CD4-positive, alpha-beta T cell treated with Interleukin-4 for 1 hour (primary cell): Measurements from ENCODE around the gene CHAC2.
"Not testable (repeated sequence)": the region's sequence is repeated elsewhere in the genome, so short reads cannot be mapped to it uniquely, and the experiment has no call there.

ENCODE experiments used
- DNase-seq, 2 donors: peaks; one replicate each; pipeline ENCODE4 v3.0.0-alpha.2; 2020 to 2022

The CHAC2 gene

DNA sequence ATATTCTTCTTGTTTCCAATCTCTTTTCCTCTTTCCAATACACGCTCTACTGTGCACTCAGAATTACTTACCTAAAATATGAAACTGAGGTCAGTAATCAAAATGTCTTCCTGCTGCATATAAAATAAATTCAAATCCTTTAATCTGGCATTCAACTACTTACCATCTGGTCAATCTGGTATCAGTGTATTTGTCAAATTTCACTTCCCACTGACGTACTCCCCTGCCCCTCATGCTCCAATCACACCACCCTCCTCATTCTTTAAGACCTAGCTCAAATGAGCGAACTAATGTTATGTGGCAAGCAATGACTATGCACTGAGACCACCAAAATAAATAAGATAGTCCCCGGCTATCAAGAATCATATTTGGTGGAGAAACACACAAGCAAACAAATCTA lies 12.5 kb downstream of the CHAC2 start:
- no peak for DNase-seq

DNA sequence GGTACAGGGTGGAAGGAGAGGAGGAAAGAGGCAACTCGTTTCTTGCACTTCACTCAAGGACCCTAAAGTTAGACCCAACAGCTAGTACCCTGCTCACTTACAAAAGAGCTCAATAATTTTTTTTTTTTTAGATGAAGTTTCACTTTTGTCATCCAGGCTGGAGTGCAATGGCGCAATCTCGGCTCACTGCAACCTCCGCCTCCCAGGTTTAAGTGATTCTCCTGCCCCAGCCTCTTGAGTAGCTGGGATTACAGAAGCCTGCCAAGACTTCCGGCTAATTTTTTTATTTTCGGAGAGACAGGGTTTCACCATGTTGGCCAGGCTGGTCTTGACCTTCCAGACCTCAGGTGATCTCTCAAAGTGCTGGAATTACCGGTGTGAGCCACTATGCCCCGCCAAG lies 15.1 kb downstream of the CHAC2 start:
- DNase-seq: no peak

GRCh38 chr2:53784436-53784835 lies 16.8 kb downstream of the CHAC2 start:
- no peak for DNase-seq

DNA sequence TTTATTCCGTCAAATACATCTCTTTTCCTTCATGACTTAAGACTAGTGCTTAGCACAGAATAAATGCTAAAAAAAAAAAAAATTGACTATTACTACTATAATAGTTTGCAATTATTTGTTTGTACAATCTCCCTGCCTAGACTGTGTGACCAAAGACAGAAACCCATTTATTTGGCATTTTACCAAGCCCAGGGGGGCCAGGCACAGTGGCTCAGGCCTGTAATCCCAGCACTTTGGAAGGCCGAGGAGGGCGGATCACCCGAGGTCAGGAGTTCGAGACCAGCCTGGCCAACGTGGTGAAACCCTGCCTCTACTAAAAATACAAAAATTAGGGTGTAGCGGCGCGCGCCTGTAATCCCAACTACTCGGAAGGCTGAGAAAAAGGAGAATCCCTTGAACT lies 17.8 kb downstream of the CHAC2 start:
- no peak for DNase-seq

GRCh38 chr2:53786352-53786704 lies 18.7 kb downstream of the CHAC2 start:
- peak; percentile 18 to 44 for DNase-seq

DNA sequence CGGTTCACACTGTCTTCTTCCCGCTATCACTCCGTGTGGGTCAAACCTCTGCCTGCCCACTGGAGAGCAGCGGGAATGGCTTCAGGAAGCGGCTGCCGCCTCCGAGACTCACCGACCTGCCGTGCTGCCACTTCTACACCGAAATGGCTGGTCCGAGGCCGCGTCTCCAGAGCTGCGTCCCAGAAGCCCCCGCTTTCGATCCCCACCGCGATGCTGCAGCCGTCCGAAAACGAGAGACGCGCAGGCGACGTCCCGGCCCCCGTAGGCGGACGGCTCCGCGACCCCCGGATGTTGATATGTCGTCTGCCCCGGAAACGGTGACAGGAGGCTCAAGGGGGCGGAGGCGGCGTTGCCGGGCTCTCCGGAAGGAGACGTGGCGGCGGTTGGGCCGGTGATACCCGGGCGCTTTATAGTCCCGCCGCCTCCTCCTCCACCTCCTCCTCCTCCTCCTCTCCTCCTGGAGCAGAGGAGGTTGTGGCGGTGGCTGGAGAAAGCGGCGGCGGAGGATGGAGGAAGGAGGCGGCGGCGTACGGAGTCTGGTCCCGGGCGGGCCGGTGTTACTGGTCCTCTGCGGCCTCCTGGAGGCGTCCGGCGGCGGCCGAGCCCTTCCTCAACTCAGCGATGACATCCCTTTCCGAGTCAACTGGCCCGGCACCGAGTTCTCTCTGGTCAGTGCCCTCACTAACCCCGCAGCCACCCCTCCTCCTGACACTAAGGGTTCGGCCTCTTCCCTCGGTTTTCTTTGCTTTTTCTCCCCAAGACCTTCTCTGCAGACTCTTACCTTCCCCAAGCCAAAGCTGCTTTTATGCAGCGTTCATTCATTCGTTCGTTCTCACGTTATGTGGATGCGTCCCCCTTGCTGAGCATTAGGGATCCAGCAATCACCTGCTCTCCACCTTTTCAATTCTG lies 19.4 kb downstream of the CHAC2 start, which contains the start of the genes ASB3 and ERLEC1:
Gene ASB3 (minus strand): TSS at position 249 of the 909 bp plus-strand sequence. CDS start 21,381 bp downstream, outside the sequence.
Gene ERLEC1 (plus strand): TSS at position 340 of the 909 bp plus-strand sequence. CDS start 167 bp downstream, at position 507.
- DNase-seq: peak; percentile 89 to 90

- no peak for DNase-seq
Measured at GRCh38 chr2:53787614-53788289, 20.1 kb downstream of the CHAC2 start.

- no peak for DNase-seq
Measured at GRCh38 chr2:53793261-53793660, 25.7 kb downstream of the CHAC2 start.

DNA sequence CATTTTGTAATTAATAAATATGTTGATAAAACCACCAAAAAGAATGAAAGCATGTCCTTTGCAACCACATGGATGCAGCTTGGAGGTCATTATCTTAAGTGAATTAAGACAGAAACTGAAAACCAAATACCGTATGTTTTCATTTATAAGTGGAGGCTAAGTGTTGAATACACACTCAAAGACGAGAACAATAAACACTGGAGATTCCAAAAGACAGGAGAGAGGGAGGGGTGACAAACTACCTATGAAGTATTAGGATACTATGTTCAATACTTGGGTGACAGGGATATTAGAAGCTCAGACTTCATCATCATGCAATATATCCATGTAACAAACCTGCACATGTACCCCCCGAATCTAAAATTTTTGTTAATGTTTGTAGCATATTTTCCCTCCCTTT lies 26.2 kb downstream of the CHAC2 start:
- DNase-seq: no peak

DNA sequence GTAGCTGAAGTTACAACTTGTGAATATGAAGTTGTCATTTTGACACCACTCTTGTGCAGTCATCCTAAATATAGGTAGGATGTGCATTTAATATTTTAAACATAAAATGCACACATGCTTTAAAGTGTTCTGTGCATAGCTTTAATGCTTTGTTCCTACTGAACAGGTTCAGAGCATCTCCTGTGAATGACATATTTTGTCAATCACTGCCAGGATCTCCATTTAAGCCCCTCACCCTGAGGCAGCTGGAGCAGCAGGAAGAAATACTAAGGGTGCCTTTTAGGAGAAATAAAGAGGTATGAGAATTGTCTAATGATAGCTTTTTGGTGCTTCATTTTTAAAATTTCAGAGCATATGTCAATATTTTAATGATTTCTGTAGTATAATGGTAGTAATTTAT lies 33.9 kb downstream of the CHAC2 start:
- DNase-seq: no peak

DNA sequence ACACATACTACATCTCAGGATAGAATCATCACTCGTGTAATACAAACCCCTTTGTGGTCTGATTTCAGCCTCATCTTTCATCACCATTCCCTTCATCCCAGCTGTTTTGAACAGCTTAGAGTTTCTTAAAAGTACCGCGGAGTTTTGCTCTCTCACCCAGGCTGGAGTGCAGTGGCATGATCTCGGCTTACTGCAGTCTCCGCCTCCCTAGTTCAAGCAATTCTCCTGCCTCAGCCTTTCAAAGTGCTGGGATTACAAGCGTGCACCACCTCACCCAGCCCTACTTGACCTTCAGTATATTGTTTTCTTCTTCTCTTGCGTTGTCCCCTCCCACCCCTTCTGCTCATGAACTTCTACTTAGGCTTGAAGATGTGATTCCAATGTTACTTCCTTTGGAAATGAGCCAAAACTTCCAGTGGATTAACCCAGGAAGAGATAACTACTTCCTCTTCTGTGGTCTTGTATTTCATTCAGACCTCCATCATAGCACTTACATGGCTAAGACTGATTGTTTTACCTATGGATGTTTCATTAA lies 35.1 kb downstream of the CHAC2 start:
- DNase-seq: no peak

DNA sequence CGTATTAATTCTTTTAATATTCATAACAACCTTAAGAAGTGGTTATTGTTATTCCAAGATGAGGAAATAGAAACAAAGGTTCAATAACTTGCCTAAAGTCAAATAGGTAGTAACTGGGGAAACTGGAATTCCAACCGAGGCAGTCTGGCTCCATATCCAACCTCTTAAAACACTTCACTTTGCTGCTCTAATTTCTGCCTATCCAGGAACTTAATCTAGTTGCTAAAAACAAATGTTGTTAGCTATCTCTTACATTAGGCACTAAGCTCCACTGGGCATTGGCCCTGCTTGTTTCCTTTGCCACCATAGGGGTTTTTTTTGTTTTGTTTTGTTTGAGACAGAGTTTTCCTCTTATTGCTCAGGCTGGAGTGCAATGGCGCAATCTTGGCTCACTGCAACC lies 44.0 kb downstream of the CHAC2 start:
- DNase-seq: no peak

- DNase-seq: no peak
Measured at GRCh38 chr2:53813151-53813550, 45.5 kb downstream of the CHAC2 start.

GRCh38 chr2:53818854-53819435 lies 51.3 kb downstream of the CHAC2 start:
- DNase-seq: no peak

DNA sequence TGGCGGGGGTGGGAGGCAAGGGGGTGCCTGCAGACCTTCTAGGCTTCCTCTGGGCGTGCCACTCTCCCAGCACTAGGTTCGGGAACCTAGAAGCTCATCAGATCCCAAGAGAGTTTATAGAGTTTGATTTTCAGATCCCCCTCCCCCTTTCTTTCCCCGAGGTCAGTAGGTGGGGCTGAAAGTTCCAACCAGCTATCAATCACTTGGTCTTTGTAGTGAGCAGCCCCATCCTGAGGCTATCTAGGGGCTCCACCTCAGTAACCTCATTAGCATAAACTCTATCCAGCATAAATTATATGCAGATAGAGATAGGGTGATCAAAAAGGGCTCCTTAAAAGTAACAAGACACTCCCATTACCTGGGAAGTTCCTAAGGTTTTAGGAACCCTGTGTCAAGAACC lies 52.0 kb downstream of the CHAC2 start:
- DNase-seq: no peak

- no peak for DNase-seq
Measured at GRCh38 chr2:53820048-53820447, 52.4 kb downstream of the CHAC2 start.

DNA sequence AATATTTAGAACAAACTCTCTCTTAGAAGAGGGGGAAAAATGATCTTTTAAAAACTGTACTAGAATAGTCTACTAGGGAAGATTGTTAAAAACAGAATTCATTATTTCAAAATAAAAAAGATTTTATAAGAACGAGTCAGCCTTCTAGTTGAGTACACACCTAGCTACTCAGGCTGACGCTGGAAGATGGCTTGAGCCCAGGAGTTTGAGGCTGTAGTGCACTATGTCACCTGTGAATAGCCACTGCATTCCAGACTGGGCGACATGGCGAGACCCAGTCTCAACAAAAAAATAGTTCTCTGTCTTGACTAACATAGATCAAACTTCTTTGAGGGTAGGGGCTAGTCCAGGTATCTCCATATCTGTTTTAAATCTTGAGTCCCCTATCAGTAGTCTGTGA lies 53.1 kb downstream of the CHAC2 start:
- no peak for DNase-seq

DNA sequence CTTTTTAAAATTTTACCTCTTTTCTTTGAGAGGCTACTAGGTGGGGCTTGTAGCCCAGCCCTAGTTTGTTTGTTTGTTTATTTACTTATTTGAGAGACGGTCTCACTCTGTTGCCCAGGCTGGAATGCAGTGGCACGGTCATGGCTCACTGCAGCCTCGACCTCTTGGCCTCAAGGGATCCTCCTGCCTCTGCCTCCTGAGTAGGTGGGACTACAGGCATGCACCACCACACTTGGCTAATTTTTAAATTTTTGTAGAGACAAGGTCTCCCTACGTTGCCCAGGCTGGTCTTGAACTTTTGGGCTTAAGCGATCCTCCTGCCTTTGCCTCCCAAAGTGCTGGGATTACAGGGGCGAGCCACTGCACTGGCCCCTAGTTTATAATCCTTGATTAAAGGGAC lies 54.2 kb downstream of the CHAC2 start:
- DNase-seq: no peak

GRCh38 chr2:53823639-53824038 lies 56.0 kb downstream of the CHAC2 start:
- not testable (repeated sequence) for DNase-seq
